Activated CD8-positive, alpha-beta T cell treated with anti-CD3 and anti-CD28 coated beads for 36 hours (primary cell): Measurements from ENCODE around the gene CTF1. TPM values are rescaled to one million over a fixed set of nuclear protein-coding genes. Genes with fewer than 3 reads are reported as not detected.

ENCODE experiments used
- ATAC-seq: fragments of 200-7000 bp; cut with Tn5 transposase; one replicate; pipeline ENCODE4 v1.10.0; 2021; ENCODE audit warnings: mild to moderate bottlenecking, moderate library complexity
- CTCF ChIA-PET: fragments of 350-600 bp; sonication (Branson Sonifier 250); formaldehyde crosslinking; loops from one replicate; lab custom pipeline; 2021; ENCODE audit warnings: antibody characterized with exemption; lab: Charles Lee
- POLR2A ChIA-PET: fragments of 350-600 bp; sonication (Branson Sonifier 250); formaldehyde crosslinking; loops from one replicate; lab custom pipeline; 2021; ENCODE audit warnings: antibody characterized with exemption; lab: Charles Lee
- DNase-seq: peaks from one replicate; pipeline ENCODE4 v3.0.0-alpha.2; 2020
- H3K27ac Mint-ChIP-seq: one replicate; pipeline ENCODE4 v1.8.0; 2021; ENCODE audit warnings: mild to moderate bottlenecking, mixed read lengths
- H3K27me3 Mint-ChIP-seq: one replicate; pipeline ENCODE4 v1.8.0; 2021; ENCODE audit warnings: mixed read lengths
- H3K36me3 Mint-ChIP-seq: one replicate; pipeline ENCODE4 v1.8.0; 2021; ENCODE audit warnings: low read depth, mixed read lengths
- H3K4me1 Mint-ChIP-seq: one replicate; pipeline ENCODE4 v1.8.0; 2021; ENCODE audit warnings: low read depth, mixed read lengths
- H3K4me3 Mint-ChIP-seq: one replicate; pipeline ENCODE4 v1.8.0; 2021; ENCODE audit warnings: mild to moderate bottlenecking, moderate library complexity, mixed read lengths
- H3K9me3 Mint-ChIP-seq: one replicate; pipeline ENCODE4 v1.8.0; 2021; ENCODE audit warnings: mixed read lengths
- intact Hi-C: fragments of 100-400 bp; cut with micrococcal nuclease; formaldehyde crosslinking; loops from one replicate; pipeline ENCODE4 v1.10.0; 2022
- total RNA-seq, 2 experiments: library from RNA; stranded (reverse); gene quantifications; one replicate each; pipeline ENCODE4 v1.2.3, GENCODE V29; 2021
- TF ChIP-seq, protein P1 (sequence below): fragments of 200-600 bp; IDR thresholded peaks from one replicate; pipeline ENCODE4 v1.8.0; 2022; ENCODE audit warnings: antibody characterized with exemption, mild to moderate bottlenecking

CTF1 gene
- total RNA-seq, 2 experiments from 2014 or later: 0.31 to 0.32 TPM

DNA sequence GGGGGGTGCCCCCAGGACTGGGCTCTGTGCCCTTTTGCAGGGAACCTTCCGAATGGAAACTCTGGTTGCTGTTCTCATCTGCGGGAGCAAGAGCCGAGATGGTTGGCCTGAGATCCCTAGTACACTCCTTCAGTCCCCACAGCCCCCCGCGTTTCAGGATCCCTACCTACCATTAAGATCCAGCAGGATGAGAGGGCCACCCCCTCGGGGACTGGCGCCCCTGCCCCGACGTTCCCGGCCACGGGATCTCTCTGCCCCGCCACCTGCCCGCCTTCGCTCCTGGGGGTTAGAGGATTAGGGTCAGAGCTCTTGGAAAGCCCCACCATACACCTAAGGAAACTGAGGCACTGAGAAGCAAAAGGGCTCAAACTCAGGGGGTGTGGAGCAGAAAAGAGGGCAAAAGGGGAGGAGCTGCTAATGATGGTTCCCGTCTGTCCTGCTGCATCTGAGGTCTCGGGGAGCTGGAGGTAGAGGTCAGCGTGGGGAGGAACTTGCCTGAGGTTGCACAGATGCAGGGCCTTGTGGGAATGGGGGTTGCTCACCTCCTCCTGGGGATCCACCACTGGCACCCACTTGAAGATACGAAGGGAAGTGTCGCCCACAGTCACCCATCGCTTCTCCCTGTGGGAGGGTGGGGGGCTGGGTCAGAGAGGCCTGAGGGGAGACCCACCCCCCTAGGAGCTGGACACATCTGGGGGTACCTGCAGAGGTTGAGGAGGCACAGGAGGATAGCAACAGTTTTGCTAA, 3.6 kb upstream of the CTF1 start:
- intact Hi-C loops: loop anchor here (10.0 kb wide), 1 partner anchor 238 kb away; the partner anchor contains the start of genes FBRS and PRR14
- Mint-ChIP-seq H3K27me3 (no peaks in the 10 kb centered on the region), H3K9me3 (no peaks in the 10 kb centered on the region), H3K4me1 (peaks cover 40% of the 10 kb centered on the region), H3K27ac (peak overlapping the region; percentile 88), H3K4me3 (peak overlapping the region; percentile 86), H3K36me3 (peaks cover 14% of the 10 kb centered on the region)
- DNase-seq (peak; percentile 17), ATAC-seq (no peak)
- POLR2A ChIA-PET: interaction anchor here (0.7 to 8.1 kb wide), 7 partner anchors 9 to 122 kb away, joined by 3 to 64 read pairs (median 3); no protein-coding TSS in a partner anchor
- TF ChIP-seq, protein P1, sequence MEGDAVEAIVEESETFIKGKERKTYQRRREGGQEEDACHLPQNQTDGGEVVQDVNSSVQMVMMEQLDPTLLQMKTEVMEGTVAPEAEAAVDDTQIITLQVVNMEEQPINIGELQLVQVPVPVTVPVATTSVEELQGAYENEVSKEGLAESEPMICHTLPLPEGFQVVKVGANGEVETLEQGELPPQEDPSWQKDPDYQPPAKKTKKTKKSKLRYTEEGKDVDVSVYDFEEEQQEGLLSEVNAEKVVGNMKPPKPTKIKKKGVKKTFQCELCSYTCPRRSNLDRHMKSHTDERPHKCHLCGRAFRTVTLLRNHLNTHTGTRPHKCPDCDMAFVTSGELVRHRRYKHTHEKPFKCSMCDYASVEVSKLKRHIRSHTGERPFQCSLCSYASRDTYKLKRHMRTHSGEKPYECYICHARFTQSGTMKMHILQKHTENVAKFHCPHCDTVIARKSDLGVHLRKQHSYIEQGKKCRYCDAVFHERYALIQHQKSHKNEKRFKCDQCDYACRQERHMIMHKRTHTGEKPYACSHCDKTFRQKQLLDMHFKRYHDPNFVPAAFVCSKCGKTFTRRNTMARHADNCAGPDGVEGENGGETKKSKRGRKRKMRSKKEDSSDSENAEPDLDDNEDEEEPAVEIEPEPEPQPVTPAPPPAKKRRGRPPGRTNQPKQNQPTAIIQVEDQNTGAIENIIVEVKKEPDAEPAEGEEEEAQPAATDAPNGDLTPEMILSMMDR: no peak
- CTCF ChIA-PET: interaction anchor here (1.6 to 2.5 kb wide), 3 partner anchors 9 to 86 kb away, joined by 4 to 17 read pairs (median 7); no protein-coding TSS in a partner anchor

DNA sequence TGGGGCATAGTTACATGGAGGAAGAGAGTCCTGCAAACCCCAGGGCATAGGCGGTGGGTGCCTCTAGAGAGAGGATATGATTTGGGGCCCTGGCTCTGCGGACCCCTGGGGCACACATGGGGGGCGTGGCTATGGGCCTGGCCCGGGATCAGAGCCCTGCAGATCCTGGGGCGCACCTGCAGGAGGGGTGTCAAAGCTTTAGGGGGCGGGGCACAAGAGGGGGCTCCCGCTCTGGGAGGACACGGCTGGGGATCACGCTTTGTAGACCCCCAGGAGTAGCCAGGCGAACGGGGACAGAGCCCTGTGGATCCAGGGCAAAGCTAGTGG, 3.0 kb upstream of the CTF1 start:
- Mint-ChIP-seq H3K4me3 (peak overlapping the region; percentile 86), H3K9me3 (no peaks in the 10 kb centered on the region), H3K4me1 (peaks cover 40% of the 10 kb centered on the region), H3K27ac (peak overlapping the region; percentile 88), H3K27me3 (no peaks in the 10 kb centered on the region), H3K36me3 (peaks cover 14% of the 10 kb centered on the region)
- intact Hi-C loops: loop anchor here (10.0 kb wide), 1 partner anchor 239 kb away; the partner anchor contains the start of genes FBRS and PRR14
- ATAC-seq (peak; percentile 18), DNase-seq (peak; percentile 54)
- TF ChIP-seq, protein P1: no peak
- ChIA-PET CTCF (interaction anchor here (1.7 to 2.5 kb wide), 2 partner anchors 9 to 48 kb away, joined by 7 to 17 read pairs; no protein-coding TSS in a partner anchor), POLR2A (interaction anchor here (0.7 to 8.1 kb wide), 6 partner anchors 9 to 122 kb away, joined by 3 to 64 read pairs (median 5); no protein-coding TSS in a partner anchor)

DNA sequence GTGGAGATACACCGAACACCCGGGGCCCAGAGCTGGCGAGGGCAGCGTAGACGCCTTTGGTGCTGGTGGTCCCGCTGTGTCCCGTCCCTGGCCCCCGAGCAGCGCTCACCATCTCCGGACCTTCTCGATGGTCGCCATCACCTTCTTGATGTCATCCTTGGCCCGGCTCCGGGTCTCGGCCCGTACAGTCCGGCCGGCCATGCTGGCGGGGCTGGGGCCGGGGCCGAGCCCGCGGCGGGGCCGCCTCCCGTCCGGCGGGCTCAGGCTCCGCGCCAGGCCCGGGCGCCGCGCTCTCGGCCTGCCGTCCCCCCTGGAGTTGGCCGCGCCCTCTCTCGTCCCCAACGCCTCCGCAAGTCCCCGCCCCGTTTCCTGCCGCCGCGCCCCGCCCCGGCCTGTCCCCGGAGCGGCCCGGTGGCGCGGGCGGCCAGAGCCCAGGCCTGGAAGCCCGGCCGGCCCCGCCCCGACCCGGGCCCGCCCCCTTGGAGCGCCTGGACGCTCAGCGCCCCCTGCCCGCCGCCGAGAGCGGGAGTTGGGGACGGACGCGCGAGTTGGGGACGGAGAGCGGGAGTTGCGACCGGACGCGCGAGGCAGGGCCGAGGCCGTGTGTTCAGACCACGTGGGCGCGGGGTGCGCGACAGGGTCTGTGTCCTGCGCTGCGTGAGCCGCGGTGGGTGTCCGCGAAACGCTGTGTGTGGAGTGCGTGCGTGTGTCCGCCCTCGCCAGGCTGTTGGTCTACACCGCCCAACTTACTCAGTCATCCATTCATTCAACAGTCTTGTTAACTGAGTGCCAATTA, 2.5 kb upstream of the CTF1 start, which contains the start of gene BCL7C:
Gene BCL7C (minus strand): TSS at position 334 of the 796 bp plus-strand sequence. CDS start 133 bp downstream, at position 201.
- H3K36me3 Mint-ChIP-seq: peaks cover 8% of the 10 kb centered on the region
- peak; percentile 90 for DNase-seq
- TF ChIP-seq, protein P1: no peak
- peaks cover 36% of the 10 kb centered on the region for H3K4me1 Mint-ChIP-seq
- peak; percentile 78 for ATAC-seq
- intact Hi-C loops: loop anchor here (10.0 kb wide), 1 partner anchor 239 kb away; the partner anchor contains the start of genes FBRS and PRR14
- H3K27ac Mint-ChIP-seq: peak within 1 kb of the TSS; percentile 88
- CTCF ChIA-PET: interaction anchor here (1.7 to 2.5 kb wide), 2 partner anchors 8 to 49 kb away, joined by 7 to 17 read pairs; no protein-coding TSS in a partner anchor
- H3K4me3 Mint-ChIP-seq: peak within 1 kb of the TSS; percentile 86
- POLR2A ChIA-PET: interaction anchor here (0.7 to 8.1 kb wide), 6 partner anchors 8 to 123 kb away, joined by 3 to 64 read pairs (median 5); no protein-coding TSS in a partner anchor
- no peaks in the 10 kb centered on the region for H3K27me3 Mint-ChIP-seq
- H3K9me3 Mint-ChIP-seq: no peaks in the 10 kb centered on the region

DNA sequence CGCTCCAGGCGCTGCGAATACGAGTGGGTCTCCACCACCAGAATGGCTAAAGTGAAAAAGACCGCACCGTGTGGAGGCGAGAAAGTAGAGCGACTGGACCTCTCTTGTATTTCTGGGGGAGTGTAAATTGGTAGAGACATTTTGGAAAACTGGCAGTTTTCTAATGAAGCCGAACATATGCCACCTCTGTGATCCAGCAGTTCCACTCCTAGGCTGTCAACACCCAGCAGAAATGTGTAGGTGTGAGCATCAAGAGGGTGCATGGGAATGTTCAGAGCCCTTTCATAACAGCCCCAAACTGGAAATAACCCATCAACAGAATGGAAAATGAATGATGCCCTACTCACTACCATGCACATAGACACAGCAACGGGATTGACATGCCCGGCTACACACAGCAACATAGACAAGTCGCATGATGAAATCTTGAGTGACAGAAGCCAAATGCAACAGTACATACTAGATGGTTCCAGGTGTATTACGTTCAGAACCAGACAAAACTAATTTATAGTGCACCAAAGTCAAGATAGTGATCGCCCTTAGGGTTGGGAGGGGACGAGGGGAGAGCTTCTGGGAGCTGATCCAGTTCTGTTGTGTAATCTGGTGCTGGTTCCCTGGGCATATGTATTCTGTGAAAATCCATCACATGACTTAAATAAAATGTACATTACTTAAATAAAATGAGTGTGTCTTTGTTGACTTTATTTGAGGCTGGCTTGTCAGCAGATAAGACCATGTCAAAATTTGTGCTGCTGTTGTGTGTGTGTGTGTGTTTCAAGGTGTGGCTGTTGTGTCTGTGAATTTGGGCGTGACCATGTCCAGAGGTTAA, 1.7 kb upstream of the CTF1 start:
- ATAC-seq: no peak
- no peaks in the 10 kb centered on the region for H3K9me3 Mint-ChIP-seq
- no peaks in the 10 kb centered on the region for H3K27me3 Mint-ChIP-seq
- H3K27ac Mint-ChIP-seq: peak overlapping the region; percentile 87
- TF ChIP-seq, protein P1: no peak
- CTCF ChIA-PET: interaction anchor here (0.8 to 2.3 kb wide), 2 partner anchors 9 to 50 kb away, joined by 3 to 9 read pairs; no protein-coding TSS in a partner anchor
- H3K4me1 Mint-ChIP-seq: peaks cover 36% of the 10 kb centered on the region
- no peak for DNase-seq
- intact Hi-C loops: loop anchor here (10.0 kb wide), 1 partner anchor 240 kb away; the partner anchor contains the start of genes FBRS and PRR14
- H3K36me3 Mint-ChIP-seq: peaks cover 7% of the 10 kb centered on the region
- POLR2A ChIA-PET: interaction anchor here (8.1 kb wide), 1 partner anchor 18 kb away, joined by 64 read pairs; no protein-coding TSS in a partner anchor
- peak overlapping the region; percentile 86 for H3K4me3 Mint-ChIP-seq
